ENCODE measurements around the gene TRIM69.

The TRIM69 gene

GRCh38 chr15:44798826-44799225 is 62.5 kb downstream of the TRIM69 start:
- Histone ChIP-seq H3K4me2 (ENCODE audit: low read depth, low read length, poor library complexity, severe bottlenecking) (no peak overlapping the region), H3K4me3 (ENCODE audit: low read length, poor library complexity, severe bottlenecking) (no peak overlapping the region), H2AFZ (ENCODE audit: low read length) (no peak overlapping the region), H3K9ac (ENCODE audit: low read depth, low read length, poor library complexity, severe bottlenecking) (no peak overlapping the region), H3K79me2 (ENCODE audit: insufficient read depth, low read length) (no peaks in the 10 kb centered on the region), H3K36me3 (ENCODE audit: insufficient read depth, low read length) (no peaks in the 10 kb centered on the region), H3K9me2 (replicated peaks; ENCODE audit: low read depth, low read length) (no peaks in the 10 kb centered on the region), H3K9me3 (ENCODE audit: insufficient read depth, low read depth, low read length) (no peaks in the 10 kb centered on the region), H3K27me3 (ENCODE audit: insufficient read depth, low read length, poor library complexity, severe bottlenecking) (no peaks in the 10 kb centered on the region), H3F3A (ENCODE audit: low read depth) (no peaks in the 10 kb centered on the region), H3K4me1 (ENCODE audit: insufficient read depth, low read length, poor library complexity, severe bottlenecking) (peaks cover 9% of the 10 kb centered on the region), H4K20me1 (ENCODE audit: insufficient read depth, low read length, poor library complexity, severe bottlenecking) (no peaks in the 10 kb centered on the region)
- peak; percentile 65 for TF ChIP-seq CTCF (conservative IDR thresholded peaks at IDR 0.05; ENCODE audit: low read length)
- no peak for TF ChIP-seq EZH2phosphoT487 (IDR thresholded peaks at IDR 0.05; ENCODE audit: borderline replicate concordance)

GRCh38 chr15:44801364-44801763 is 65.0 kb downstream of the TRIM69 start:
- H2AFZ ChIP-seq (ENCODE audit: low read length), result peak overlapping the region; percentile 23; the same call in 1 of the 2 replicates
- no peaks in the 10 kb centered on the region for H3K27me3 ChIP-seq (ENCODE audit: insufficient read depth, low read length, poor library complexity, severe bottlenecking)
- H3F3A ChIP-seq (ENCODE audit: low read depth), result no peaks in the 10 kb centered on the region
- no peak overlapping the region for H3K4me3 ChIP-seq (ENCODE audit: low read length, poor library complexity, severe bottlenecking)
- H3K79me2 ChIP-seq (ENCODE audit: insufficient read depth, low read length), result no peaks in the 10 kb centered on the region
- no peaks in the 10 kb centered on the region for H3K36me3 ChIP-seq (ENCODE audit: insufficient read depth, low read length)
- no peaks in the 10 kb centered on the region for H4K20me1 ChIP-seq (ENCODE audit: insufficient read depth, low read length, poor library complexity, severe bottlenecking)
- H3K9me2 ChIP-seq (replicated peaks; ENCODE audit: low read depth, low read length), result no peaks in the 10 kb centered on the region
- no peak overlapping the region for H3K4me2 ChIP-seq (ENCODE audit: low read depth, low read length, poor library complexity, severe bottlenecking)
- H3K9ac ChIP-seq (ENCODE audit: low read depth, low read length, poor library complexity, severe bottlenecking), result no peak overlapping the region
- TF ChIP-seq CTCF (conservative IDR thresholded peaks at IDR 0.05; ENCODE audit: low read length) (no peak), EZH2phosphoT487 (IDR thresholded peaks at IDR 0.05; ENCODE audit: borderline replicate concordance) (no peak)
- H3K9me3 ChIP-seq (ENCODE audit: insufficient read depth, low read depth, low read length), result no peaks in the 10 kb centered on the region
- peaks cover 9% of the 10 kb centered on the region for H3K4me1 ChIP-seq (ENCODE audit: insufficient read depth, low read length, poor library complexity, severe bottlenecking)

- Histone ChIP-seq H3K9ac (ENCODE audit: low read depth, low read length, poor library complexity, severe bottlenecking) (no peak overlapping the region), H3K9me2 (replicated peaks; ENCODE audit: low read depth, low read length) (no peaks in the 10 kb centered on the region), H3K79me2 (ENCODE audit: insufficient read depth, low read length) (no peaks in the 10 kb centered on the region), H3K27me3 (ENCODE audit: insufficient read depth, low read length, poor library complexity, severe bottlenecking) (no peaks in the 10 kb centered on the region), H3F3A (ENCODE audit: low read depth) (no peaks in the 10 kb centered on the region), H3K4me2 (ENCODE audit: low read depth, low read length, poor library complexity, severe bottlenecking) (no peak overlapping the region), H3K4me1 (ENCODE audit: insufficient read depth, low read length, poor library complexity, severe bottlenecking) (peaks cover 9% of the 10 kb centered on the region), H3K4me3 (ENCODE audit: low read length, poor library complexity, severe bottlenecking) (no peak overlapping the region), H4K20me1 (ENCODE audit: insufficient read depth, low read length, poor library complexity, severe bottlenecking) (no peaks in the 10 kb centered on the region), H2AFZ (ENCODE audit: low read length) (peak overlapping the region; percentile 23; the same call in 1 of the 2 replicates), H3K9me3 (ENCODE audit: insufficient read depth, low read depth, low read length) (no peaks in the 10 kb centered on the region), H3K36me3 (ENCODE audit: insufficient read depth, low read length) (no peaks in the 10 kb centered on the region)
- TF ChIP-seq CTCF (conservative IDR thresholded peaks at IDR 0.05; ENCODE audit: low read length) (no peak), EZH2phosphoT487 (IDR thresholded peaks at IDR 0.05; ENCODE audit: borderline replicate concordance) (no peak)
Measured at GRCh38 chr15:44801797-44802196, 65.5 kb downstream of the TRIM69 start.

Data from Loucy (cell line).